Left hindlimb (tissue), 1 donor: ENCODE measurements around the gene CEACAM16.

Experiments used
- DNase-seq: peaks from one replicate; pipeline ENCODE4 v3.0.0-alpha.2; 2018

CEACAM16 gene

GRCh38 chr19:44747739-44748425 lies 48.9 kb downstream of the CEACAM16 start:
- DNase-seq = peak; percentile 74

- peak; percentile 74 for DNase-seq
These were observed 49.7 kb downstream of the CEACAM16 start, which contains the start of gene BCL3 for GRCh38 chr19:44748426-44749254. Gene BCL3, plus strand, starts transcription at chr19:44748708. Its CDS starts 83 bp downstream, at chr19:44748791.

- DNase-seq = no peak
These were observed 50.3 kb downstream of the CEACAM16 start for GRCh38 chr19:44749292-44749691.

- no peak for DNase-seq
These were observed 51.0 kb downstream of the CEACAM16 start for GRCh38 chr19:44749994-44750393.

GRCh38 chr19:44752123-44752815 lies 53.3 kb downstream of the CEACAM16 start:
- DNase-seq = no peak

GRCh38 chr19:44752816-44753625 lies 54.1 kb downstream of the CEACAM16 start:
- peak; percentile 93 for DNase-seq

GRCh38 chr19:44753626-44753931 lies 54.6 kb downstream of the CEACAM16 start:
- no peak for DNase-seq

- DNase-seq = peak; percentile 85
These were observed 55.2 kb downstream of the CEACAM16 start for GRCh38 chr19:44753932-44754749.

GRCh38 chr19:44754750-44755080 lies 55.8 kb downstream of the CEACAM16 start:
- no peak for DNase-seq

GRCh38 chr19:44755219-44755618 lies 56.3 kb downstream of the CEACAM16 start:
- no peak for DNase-seq

GRCh38 chr19:44756089-44756562 lies 57.2 kb downstream of the CEACAM16 start:
- no peak for DNase-seq

GRCh38 chr19:44757057-44757734 lies 58.2 kb downstream of the CEACAM16 start:
- peak; percentile 89 for DNase-seq

GRCh38 chr19:44757735-44758505 lies 59.0 kb downstream of the CEACAM16 start:
- peak; percentile 83 for DNase-seq

GRCh38 chr19:44758596-44758995 lies 59.6 kb downstream of the CEACAM16 start:
- no peak for DNase-seq

GRCh38 chr19:44759083-44759804 lies 60.3 kb downstream of the CEACAM16 start:
- no peak for DNase-seq
